Measurements from ENCODE around the gene TRIM8. TPM values are rescaled to one million over a fixed set of nuclear protein-coding genes. Genes with fewer than 3 reads are reported as not detected.

The TRIM8 gene
- total RNA-seq, 2 donors from 2014 or later, result 148 to 222 TPM

GRCh38 chr10:102633848-102634247 is 10.4 kb upstream of the TRIM8 start:
- intact Hi-C loops (cut with DNase I), result no loop called here
- no peak for DNase-seq (ENCODE audit: low spot score)
- H3K9me3 ChIP-seq, result no peaks in the 10 kb centered on the region
- WGBS, result 69% methylated on average over 5 of the region's 5 CpGs
- H3K4me1 ChIP-seq (replicated peaks), result no peaks in the 10 kb centered on the region
- no peaks in the 10 kb centered on the region for H3K27me3 ChIP-seq (replicated peaks; ENCODE audit: insufficient read depth)
- H3K27ac ChIP-seq, result no peak overlapping the region
- no peaks in the 10 kb centered on the region for H3K36me3 ChIP-seq
- TF ChIP-seq CTCF (IDR thresholded peaks at IDR 0.05) (no peak), POLR2AphosphoS5 (IDR thresholded peaks at IDR 0.05) (no peak), POLR2A (IDR thresholded peaks at IDR 0.05) (no peak)
- no peak overlapping the region for H3K4me3 ChIP-seq

GRCh38 chr10:102634686-102635085 is 9.6 kb upstream of the TRIM8 start:
- TF ChIP-seq POLR2A (IDR thresholded peaks at IDR 0.05) (no peak), CTCF (IDR thresholded peaks at IDR 0.05) (no peak)
- 46% methylated on average over 4 of the region's 4 CpGs for WGBS
- intact Hi-C loops (cut with DNase I), result no loop called here
- no peaks in the 10 kb centered on the region for H3K27me3 ChIP-seq (replicated peaks; ENCODE audit: insufficient read depth)
- no peaks in the 10 kb centered on the region for H3K9me3 ChIP-seq
- no peaks in the 10 kb centered on the region for H3K4me1 ChIP-seq (replicated peaks)
- no peak overlapping the region for H3K4me3 ChIP-seq
- H3K27ac ChIP-seq, result no peak overlapping the region
- no peak for DNase-seq (ENCODE audit: low spot score)
- no peaks in the 10 kb centered on the region for H3K36me3 ChIP-seq

GRCh38 chr10:102635377-102635776 is 8.9 kb upstream of the TRIM8 start:
- intact Hi-C loops (cut with DNase I), result no loop called here
- Histone ChIP-seq H3K27me3 (replicated peaks; ENCODE audit: insufficient read depth) (no peaks in the 10 kb centered on the region), H3K27ac (no peak overlapping the region), H3K4me1 (replicated peaks) (no peaks in the 10 kb centered on the region), H3K36me3 (no peaks in the 10 kb centered on the region), H3K9me3 (no peaks in the 10 kb centered on the region), H3K4me3 (no peak overlapping the region)
- TF ChIP-seq POLR2AphosphoS5 (IDR thresholded peaks at IDR 0.05) (no peak), CTCF (IDR thresholded peaks at IDR 0.05) (no peak), POLR2A (IDR thresholded peaks at IDR 0.05) (no peak)
- WGBS, result 75% methylated on average over 4 of the region's 4 CpGs
- no peak for DNase-seq (ENCODE audit: low spot score)

GRCh38 chr10:102639537-102639936 is 4.7 kb upstream of the TRIM8 start:
- no peaks in the 10 kb centered on the region for H3K36me3 ChIP-seq
- no peak overlapping the region for H3K27ac ChIP-seq
- no peak for DNase-seq (ENCODE audit: low spot score)
- no peaks in the 10 kb centered on the region for H3K9me3 ChIP-seq
- H3K27me3 ChIP-seq (replicated peaks; ENCODE audit: insufficient read depth), result no peaks in the 10 kb centered on the region
- no peak for TF ChIP-seq CTCF (IDR thresholded peaks at IDR 0.05)
- no peak for TF ChIP-seq POLR2A (IDR thresholded peaks at IDR 0.05)
- no peak for TF ChIP-seq POLR2AphosphoS5 (IDR thresholded peaks at IDR 0.05)
- H3K4me1 ChIP-seq (replicated peaks), result no peaks in the 10 kb centered on the region
- intact Hi-C loops (cut with DNase I), result no loop called here
- WGBS, result 16% methylated on average over 2 of the region's 2 CpGs
- no peak overlapping the region for H3K4me3 ChIP-seq

GRCh38 chr10:102641402-102641801 is 2.9 kb upstream of the TRIM8 start:
- Histone ChIP-seq H3K4me3 (peak overlapping the region; percentile 83 to 87), H3K9me3 (no peaks in the 10 kb centered on the region), H3K27ac (peak overlapping the region; percentile 97 to 99), H3K27me3 (replicated peaks; ENCODE audit: insufficient read depth) (no peaks in the 10 kb centered on the region), H3K4me1 (replicated peaks) (no peaks in the 10 kb centered on the region), H3K36me3 (no peaks in the 10 kb centered on the region)
- WGBS, result 9% methylated on average over 7 of the region's 7 CpGs
- DNase-seq (ENCODE audit: low spot score), result no peak
- no peak for TF ChIP-seq CTCF (IDR thresholded peaks at IDR 0.05)
- no peak for TF ChIP-seq POLR2A (IDR thresholded peaks at IDR 0.05)
- no peak for TF ChIP-seq POLR2AphosphoS5 (IDR thresholded peaks at IDR 0.05)
- intact Hi-C loops (cut with DNase I), result no loop called here

Data from prostate gland (tissue), 2 donors.